Mesenchymal stem cell (in vitro differentiated cells and primary cell): ENCODE measurements around the gene CNTNAP2.
A peak's percentile ranks its signal among the peaks of the same experiment; 100 is the strongest.
"Not testable (repeated sequence)": the region's sequence is repeated elsewhere in the genome, so short reads cannot be mapped to it uniquely, and the experiment has no call there.

ENCODE experiments used
- DNase-seq: peaks from one replicate; pipeline ENCODE4 v3.0.0-alpha.2; 2013
- H2AFZ ChIP-seq: one replicate; pipeline ENCODE4 v1.6.1; 2013; ENCODE audit warnings: low read depth, mild to moderate bottlenecking, control low read depth, inconsistent platforms, low read length, moderate library complexity
- H2AK5ac ChIP-seq: 2 replicates; pipeline ENCODE4 v1.6.1; 2013; ENCODE audit warnings: low read length, moderate library complexity, mild to moderate bottlenecking, inconsistent platforms; ENCODE audit not compliant: severe bottlenecking
- H2BK120ac ChIP-seq: one replicate; pipeline ENCODE4 v1.6.1; 2013; ENCODE audit warnings: low read depth, mild to moderate bottlenecking, inconsistent platforms, low read length, moderate library complexity
- H2BK12ac ChIP-seq, 2 experiments: one replicate each; pipeline ENCODE4 v1.6.1; 2013; ENCODE audit warnings: inconsistent platforms in 2 of 2, low read length in 2 of 2, mild to moderate bottlenecking in 2 of 2, moderate library complexity in 2 of 2, control low read depth in 1 of 2
- H2BK15ac ChIP-seq: one replicate; pipeline ENCODE4 v1.6.1; 2013; ENCODE audit warnings: mild to moderate bottlenecking, low read depth, inconsistent platforms; ENCODE audit not compliant: poor library complexity, severe bottlenecking
- H2BK5ac ChIP-seq: 2 replicates; pipeline ENCODE4 v1.6.1; 2013; ENCODE audit warnings: low read depth, mild to moderate bottlenecking, low read length, control low read depth, inconsistent platforms; ENCODE audit not compliant: poor library complexity, severe bottlenecking
- H3K14ac ChIP-seq, 2 experiments: one replicate each; pipeline ENCODE4 v1.6.1; 2013; ENCODE audit warnings: inconsistent platforms in 2 of 2, low read length in 2 of 2, control low read depth in 1 of 2, mild to moderate bottlenecking in 1 of 2, moderate library complexity in 1 of 2
- H3K18ac ChIP-seq, 2 experiments: one replicate each; pipeline ENCODE4 v1.6.1; 2013; ENCODE audit warnings: inconsistent platforms in 2 of 2, low read length in 2 of 2, control low read depth in 1 of 2, low read depth in 1 of 2, mild to moderate bottlenecking in 1 of 2
- H3K23ac ChIP-seq, 2 experiments: one replicate each; pipeline ENCODE4 v1.6.1; 2013; ENCODE audit warnings: inconsistent platforms in 2 of 2, low read length in 2 of 2, mild to moderate bottlenecking in 2 of 2, moderate library complexity in 2 of 2, control low read depth in 1 of 2
- H3K27ac ChIP-seq: 2 replicates; pipeline ENCODE4 v1.5.1; 2013; ENCODE audit warnings: mild to moderate bottlenecking, moderate library complexity, low read length, control low read depth, inconsistent platforms; ENCODE audit not compliant: poor library complexity, severe bottlenecking
- H3K27me3 ChIP-seq, 2 experiments: 2 replicates each; pipeline versions ENCODE4 v1.6.1 to v1.7.0; 2013; ENCODE audit warnings: low read length in 2 of 2, mild to moderate bottlenecking in 2 of 2, moderate library complexity in 2 of 2, control low read depth in 1 of 2, inconsistent platforms in 1 of 2; ENCODE audit not compliant: control insufficient read depth in 1 of 2, insufficient read depth in 1 of 2
- H3K36me3 ChIP-seq, 2 experiments: 2 replicates each; pipeline versions ENCODE4 v1.6.1 to v1.7.0; 2013; ENCODE audit warnings: low read length in 2 of 2, control low read depth in 1 of 2, inconsistent platforms in 1 of 2, low read depth in 1 of 2, mild to moderate bottlenecking in 1 of 2; ENCODE audit not compliant: insufficient read depth in 2 of 2, control insufficient read depth in 1 of 2
- H3K4ac ChIP-seq, 2 experiments: one replicate each; pipeline ENCODE4 v1.6.1; 2013; ENCODE audit warnings: inconsistent platforms in 2 of 2, low read length in 2 of 2, mild to moderate bottlenecking in 2 of 2, moderate library complexity in 2 of 2, control low read depth in 1 of 2, low read depth in 1 of 2
- H3K4me1 ChIP-seq: 2 replicates; pipeline ENCODE4 v1.6.1; 2013; ENCODE audit warnings: low read depth, low read length, control low read depth; ENCODE audit not compliant: control insufficient read depth, insufficient read depth
- H3K4me2 ChIP-seq: 2 replicates; pipeline ENCODE4 v1.6.1; 2013; ENCODE audit warnings: low read length, mild to moderate bottlenecking, inconsistent platforms; ENCODE audit not compliant: poor library complexity, severe bottlenecking
- H3K4me3 ChIP-seq, 2 experiments: 2 replicates each; pipeline versions ENCODE4 v1.5.1 to v1.7.0; 2013; ENCODE audit warnings: low read length in 2 of 2, mild to moderate bottlenecking in 2 of 2, control low read depth in 1 of 2, low read depth in 1 of 2; ENCODE audit not compliant: insufficient read depth in 1 of 2
- H3K79me1 ChIP-seq: replicated peaks from 2 replicates; pipeline ENCODE4 v1.6.1; 2013; ENCODE audit warnings: mild to moderate bottlenecking, control low read depth, low read length, inconsistent platforms; ENCODE audit not compliant: poor library complexity, severe bottlenecking
- H3K9ac ChIP-seq: 2 replicates; pipeline ENCODE4 v1.7.0; 2013; ENCODE audit warnings: mild to moderate bottlenecking, low read length, moderate library complexity
- H3K9me3 ChIP-seq: 2 replicates; pipeline ENCODE4 v1.7.0; 2013; ENCODE audit warnings: mild to moderate bottlenecking, low read length; ENCODE audit not compliant: control insufficient read depth
- H4K8ac ChIP-seq: one replicate; pipeline ENCODE4 v1.6.1; 2013; ENCODE audit warnings: inconsistent platforms, mild to moderate bottlenecking, low read length, moderate library complexity
- H4K91ac ChIP-seq: one replicate; pipeline ENCODE4 v1.6.1; 2013; ENCODE audit warnings: mild to moderate bottlenecking, low read length, inconsistent platforms
- WGBS: methylation state at CpG from one replicate; pipeline ENCODE4 v1.1.7; 2013; ENCODE audit warnings: mixed read lengths; 5-methylcytosine and 5-hydroxymethylcytosine counted together

CNTNAP2 gene

GRCh38 chr7:148299350-148300276 is 2183.0 kb downstream of the CNTNAP2 start:
- no peak overlapping the region for H3K4me3 ChIP-seq
- no peak overlapping the region for H3K4me2 ChIP-seq
- H3K4ac ChIP-seq, result no peak overlapping the region

GRCh38 chr7:148302436-148302835 is 2185.8 kb downstream of the CNTNAP2 start:
- H3K79me1 ChIP-seq, H2BK15ac ChIP-seq, H3K14ac ChIP-seq, H4K91ac ChIP-seq, H3K4me2 ChIP-seq, H4K8ac ChIP-seq, H2AK5ac ChIP-seq, H3K4me3 ChIP-seq, H3K4me1 ChIP-seq, H3K9ac ChIP-seq, H2BK120ac ChIP-seq, H2BK5ac ChIP-seq, H3K9me3 ChIP-seq, H3K23ac ChIP-seq, H3K36me3 ChIP-seq, H2AFZ ChIP-seq, H3K27ac ChIP-seq, H2BK12ac ChIP-seq, H3K4ac ChIP-seq, DNase-seq, H3K18ac ChIP-seq: not testable (repeated sequence)
- WGBS, result 80% methylated on average over 4 of the region's 6 CpGs
- peaks cover 0 to 14% of the 10 kb centered on the region in 2 experiments for H3K27me3 ChIP-seq

More at GRCh38 chr7:148299350-148300276, 2183.0 kb downstream of the CNTNAP2 start:
- Histone ChIP-seq H3K4me1 (peaks cover 1% of the 10 kb centered on the region), H3K36me3 (no peaks in the 10 kb centered on the region), H2AK5ac (no peak overlapping the region), H2BK15ac (no peak overlapping the region), H3K23ac (no peak overlapping the region), H2BK12ac (peak overlapping the region in 1 of 2 experiments; percentile 39), H2BK120ac (no peak overlapping the region), H3K9me3 (no peaks in the 10 kb centered on the region), H3K27me3 (peaks cover 0 to 6% of the 10 kb centered on the region in 2 experiments), H2AFZ (no peak overlapping the region), H3K14ac (peak overlapping the region in 1 of 2 experiments; percentile 35), H4K91ac (peak overlapping the region; percentile 15), H3K9ac (no peak overlapping the region), H3K79me1 (no peaks in the 10 kb centered on the region), H3K27ac (no peak overlapping the region), H3K18ac (no peak overlapping the region), H4K8ac (no peak overlapping the region), H2BK5ac (no peak overlapping the region)
- 82% methylated on average over 9 of the region's 10 CpGs for WGBS
- DNase-seq, result no peak

- Histone ChIP-seq H2BK12ac (no peak overlapping the region), H2BK120ac (no peak overlapping the region), H3K4me3 (peak overlapping the region in 1 of 2 experiments; percentile 43), H3K36me3 (no peaks in the 10 kb centered on the region), H2AK5ac (no peak overlapping the region), H3K18ac (no peak overlapping the region), H2AFZ (no peak overlapping the region), H3K4me2 (no peak overlapping the region), H3K27ac (no peak overlapping the region), H3K9me3 (no peaks in the 10 kb centered on the region), H4K8ac (no peak overlapping the region), H3K4ac (no peak overlapping the region), H3K79me1 (no peaks in the 10 kb centered on the region), H4K91ac (no peak overlapping the region), H3K23ac (no peak overlapping the region), H2BK5ac (no peak overlapping the region), H3K4me1 (peaks cover 1% of the 10 kb centered on the region), H3K14ac (no peak overlapping the region), H3K9ac (peak overlapping the region; percentile 56), H2BK15ac (no peak overlapping the region), H3K27me3 (peaks cover 0 to 14% of the 10 kb centered on the region in 2 experiments)
- peak; percentile 76 for DNase-seq
- 30% methylated on average over 7 of the region's 11 CpGs for whole genome bisulfite sequencing
Measured at GRCh38 chr7:148303295-148304082, 2186.9 kb downstream of the CNTNAP2 start.

- Histone ChIP-seq H2BK120ac (no peak overlapping the region), H3K14ac (no peak overlapping the region), H3K4me1 (peaks cover 1% of the 10 kb centered on the region), H2BK5ac (no peak overlapping the region), H2AK5ac (no peak overlapping the region), H4K8ac (no peak overlapping the region), H3K27me3 (peaks cover 0 to 14% of the 10 kb centered on the region in 2 experiments), H2BK15ac (no peak overlapping the region), H3K23ac (no peak overlapping the region), H2BK12ac (no peak overlapping the region), H3K4me2 (no peak overlapping the region), H3K36me3 (no peaks in the 10 kb centered on the region), H3K4me3 (peak overlapping the region in 1 of 2 experiments; percentile 43), H2AFZ (no peak overlapping the region), H3K18ac (no peak overlapping the region), H4K91ac (no peak overlapping the region), H3K9ac (peak overlapping the region; percentile 56), H3K4ac (no peak overlapping the region), H3K79me1 (no peaks in the 10 kb centered on the region), H3K9me3 (no peaks in the 10 kb centered on the region), H3K27ac (no peak overlapping the region)
- WGBS, result no CpG with 5 or more reads among the region's 2 CpGs
- DNase-seq, result no peak
Measured at GRCh38 chr7:148304083-148304335, 2187.4 kb downstream of the CNTNAP2 start.
